ENCODE results near the gene GRIK3.

Gene GRIK3

GRCh38 chr1:36846357-36846756, 188.0 kb downstream of the GRIK3 start:
- DNase-seq, result no peak

DNA sequence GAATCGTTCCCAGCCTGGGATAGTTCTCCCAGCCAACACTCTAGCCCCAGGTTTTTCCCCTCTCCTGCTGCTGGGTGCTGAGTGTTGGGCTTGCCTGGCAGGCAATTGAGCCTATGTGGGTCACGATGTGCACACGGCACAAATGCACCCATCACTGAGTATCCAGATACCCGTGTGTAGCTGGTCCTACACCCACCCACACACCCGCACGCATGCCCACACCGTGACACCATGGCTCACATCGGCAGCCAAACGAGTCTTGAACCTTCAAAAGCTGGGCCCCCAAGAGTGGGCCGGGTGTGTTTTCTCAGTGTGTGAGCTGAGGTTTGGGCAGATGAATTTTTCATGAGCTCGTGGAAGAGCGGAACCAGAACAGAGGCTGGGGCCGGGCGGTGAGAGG, 188.5 kb downstream of the GRIK3 start:
- no peak for DNase-seq

- no peak for DNase-seq
Observed at GRCh38 chr1:36844917-36845316, 189.4 kb downstream of the GRIK3 start.

DNA sequence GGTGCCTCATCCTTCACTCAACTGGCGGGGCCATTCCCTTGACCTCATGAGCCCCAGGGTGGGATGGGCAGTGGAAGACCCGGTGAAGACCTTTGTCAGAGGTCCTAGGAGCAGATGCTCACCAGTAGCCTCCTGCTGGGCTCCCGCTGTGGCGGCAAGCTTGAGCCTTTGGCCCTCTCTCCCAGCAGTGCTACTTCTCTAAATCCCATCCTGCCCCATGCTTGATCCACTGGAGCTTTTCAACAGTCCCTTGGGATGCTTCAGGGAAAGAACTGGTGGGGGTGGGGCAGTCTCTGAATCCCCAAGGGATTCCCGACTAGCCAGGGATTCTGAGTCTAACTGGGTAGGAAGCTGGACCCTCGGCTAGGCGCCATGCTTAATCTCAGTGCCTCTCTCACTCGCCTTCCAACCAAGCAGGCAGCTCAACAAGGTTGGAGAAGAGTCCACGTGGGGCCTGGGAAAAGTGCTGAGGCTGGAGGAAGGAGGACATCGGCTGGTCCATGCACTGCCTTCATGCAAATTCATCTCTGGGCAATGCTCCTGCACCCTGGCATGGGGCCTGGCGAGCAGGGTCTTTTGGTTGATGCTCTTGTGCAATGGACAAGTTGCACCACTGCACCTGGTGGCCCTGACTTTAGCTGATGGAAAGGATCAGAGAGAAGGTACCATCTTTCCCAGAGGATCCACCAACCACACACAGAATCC, 190.3 kb downstream of the GRIK3 start:
- no peak for DNase-seq

- no peak for DNase-seq
Observed at GRCh38 chr1:36843027-36843426, 191.3 kb downstream of the GRIK3 start.

- DNase-seq, result no peak
Observed at GRCh38 chr1:36842448-36842847, 191.9 kb downstream of the GRIK3 start.

DNA sequence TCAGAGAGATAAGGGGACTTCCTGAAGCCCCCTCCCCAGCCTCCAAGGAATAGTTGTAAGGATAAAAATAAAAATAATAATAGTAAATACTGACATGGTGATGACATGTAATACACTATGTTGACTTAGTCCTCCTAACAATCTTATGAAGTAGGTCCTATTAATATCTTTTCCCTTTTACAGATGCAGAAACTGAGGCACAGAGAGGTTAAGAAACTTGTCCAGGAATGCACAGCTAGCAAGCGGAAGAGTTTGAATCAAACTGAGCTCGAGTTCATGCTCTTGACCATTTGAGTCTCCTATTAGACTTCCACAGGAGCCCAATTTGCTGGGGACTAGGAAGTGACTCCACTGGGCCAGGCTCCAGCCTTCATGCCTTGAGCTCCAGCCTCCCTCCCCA, 194.8 kb downstream of the GRIK3 start:
- DNase-seq, result no peak

GRCh38 chr1:36838888-36839287, 195.4 kb downstream of the GRIK3 start:
- DNase-seq, result no peak

- no peak for DNase-seq
Observed at GRCh38 chr1:36836916-36837315, 197.4 kb downstream of the GRIK3 start.

DNA sequence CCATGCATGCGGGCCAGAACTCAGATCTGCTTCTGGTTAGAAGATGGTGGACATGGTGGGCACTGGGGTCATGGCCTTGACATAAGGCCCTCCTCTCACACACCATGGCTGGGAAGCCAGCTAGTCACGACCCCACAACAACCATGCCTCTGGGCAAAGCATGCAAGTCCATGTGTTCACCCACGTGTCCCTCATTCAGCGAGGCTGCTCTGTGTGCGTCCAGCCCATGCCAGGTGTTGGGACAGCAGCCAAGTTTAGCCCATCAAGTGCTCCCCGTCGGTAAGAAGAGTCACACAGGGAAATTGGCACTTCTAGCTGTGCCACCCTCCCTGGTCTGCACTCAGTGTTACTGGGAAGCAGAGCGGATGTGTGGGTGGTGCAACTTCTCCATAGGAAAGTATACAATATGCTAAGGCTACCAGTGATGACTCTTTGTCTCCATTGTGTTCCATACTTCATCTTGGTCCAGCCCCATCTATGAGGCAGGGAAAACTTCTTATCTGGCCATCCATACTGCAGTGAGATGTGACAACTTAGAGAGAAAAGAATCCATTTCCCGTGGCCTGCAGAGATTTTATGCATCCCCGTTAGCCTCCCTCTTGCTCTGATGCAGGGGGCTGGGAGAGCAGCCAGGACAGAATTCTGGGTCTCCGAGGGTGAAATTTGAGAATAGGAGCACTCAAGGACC, 198.0 kb downstream of the GRIK3 start:
- DNase-seq, result no peak

DNA sequence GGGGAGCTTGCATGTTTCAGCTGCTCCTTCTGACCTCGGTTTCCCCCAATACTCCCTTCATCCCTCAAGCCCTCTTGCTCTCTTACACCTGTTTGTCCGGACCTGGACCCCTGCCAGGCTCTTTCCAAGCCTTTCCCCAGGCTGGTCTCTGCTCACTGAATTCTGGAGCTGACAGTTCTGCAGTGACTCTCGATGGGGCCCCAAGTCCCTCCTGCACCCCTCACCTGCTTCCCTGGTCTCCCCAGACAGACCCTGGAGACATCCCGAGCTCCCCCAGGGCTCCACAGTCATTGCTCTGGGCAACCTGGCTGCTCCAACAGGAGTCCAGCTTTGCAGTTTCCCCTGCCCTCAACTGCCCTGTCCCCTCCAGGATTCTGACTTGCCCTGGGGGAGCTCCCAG, 198.6 kb downstream of the GRIK3 start:
- no peak for DNase-seq

DNA sequence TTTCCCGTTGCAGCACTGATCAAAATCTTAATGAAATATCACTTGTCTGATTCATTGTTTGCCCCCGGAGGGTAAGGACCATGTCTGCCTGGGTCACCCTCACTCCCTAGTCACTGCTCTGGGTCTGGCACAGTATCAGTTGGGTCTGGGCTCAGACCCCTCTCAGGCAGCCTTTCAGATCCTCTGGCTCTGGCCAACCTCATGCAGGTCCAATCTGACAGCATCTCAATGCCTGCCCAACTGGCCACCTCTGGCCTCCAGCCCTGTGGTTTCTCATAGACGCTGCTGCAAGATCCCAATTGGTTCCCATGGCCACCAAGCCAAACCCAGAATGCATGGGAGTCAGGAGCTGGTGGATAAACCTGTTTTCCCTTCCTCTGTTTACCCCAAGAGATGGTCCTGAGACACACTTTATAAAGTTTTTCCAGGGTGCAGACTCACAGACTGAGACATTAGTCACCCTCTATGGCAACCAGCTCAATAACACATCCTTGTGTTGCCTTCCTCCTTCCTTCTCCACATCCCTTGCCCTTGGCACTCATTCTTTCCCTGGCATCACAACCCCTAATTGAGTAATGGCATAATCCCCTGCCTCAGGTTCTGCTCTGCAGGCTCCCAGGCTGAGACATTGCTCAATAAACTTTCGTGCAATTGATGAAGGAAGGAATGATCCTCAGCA, 199.2 kb downstream of the GRIK3 start:
- peak; percentile 33 for DNase-seq

- no peak for DNase-seq
Observed at GRCh38 chr1:36834586-36834985, 199.7 kb downstream of the GRIK3 start.

DNA sequence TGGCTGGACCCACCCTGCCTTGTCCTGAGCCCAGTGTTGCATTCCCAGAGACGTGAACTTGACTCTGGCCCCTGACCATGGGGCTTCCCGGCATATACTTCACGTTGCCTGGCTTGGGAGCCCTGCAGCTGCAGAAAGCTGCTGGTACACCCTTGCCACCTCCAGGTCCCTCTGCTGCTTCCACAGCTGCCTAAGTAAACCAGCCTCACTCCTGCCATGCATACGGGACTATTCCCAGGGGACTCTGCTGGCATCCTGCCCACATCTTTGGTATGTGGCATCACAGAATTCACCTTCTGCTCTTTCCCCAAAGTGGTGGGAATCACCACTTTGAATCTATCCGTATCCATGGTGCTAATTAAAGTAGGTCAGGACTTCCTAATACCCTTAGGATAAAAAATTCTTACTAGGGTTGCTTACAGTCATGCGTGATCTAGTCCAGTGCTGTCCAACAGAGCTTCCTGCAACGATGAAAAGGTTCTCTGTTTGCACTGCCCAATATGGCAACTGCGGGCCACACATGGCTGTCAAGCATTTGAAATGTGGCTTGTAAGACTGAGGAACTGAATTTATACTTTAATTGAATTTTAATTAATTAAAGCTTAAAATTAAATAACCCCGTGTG, 203.0 kb downstream of the GRIK3 start:
- peak; percentile 71 for DNase-seq

DNA sequence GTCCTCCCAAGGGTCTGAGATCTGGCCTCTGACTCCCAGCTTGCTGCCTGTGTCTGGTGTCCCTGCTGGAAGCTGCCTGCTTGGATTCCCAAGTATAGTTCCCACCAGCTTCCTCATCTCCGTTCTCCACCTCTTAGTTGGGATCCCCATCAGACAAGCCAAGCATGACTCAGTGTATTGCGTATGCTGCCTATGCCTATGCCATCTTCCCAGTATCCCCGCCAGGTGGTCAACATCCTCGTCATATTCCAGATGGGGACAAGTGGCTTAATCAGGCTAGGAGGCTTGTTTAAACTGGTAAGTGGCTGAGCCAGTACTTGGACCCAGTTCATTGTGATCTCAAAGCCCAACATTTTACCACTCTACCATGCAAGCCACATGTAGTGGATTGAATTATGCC, 204.4 kb downstream of the GRIK3 start:
- DNase-seq, result peak; percentile 99

- peak; percentile 98 for DNase-seq
Observed at GRCh38 chr1:36829066-36829465, 205.2 kb downstream of the GRIK3 start.

DNA sequence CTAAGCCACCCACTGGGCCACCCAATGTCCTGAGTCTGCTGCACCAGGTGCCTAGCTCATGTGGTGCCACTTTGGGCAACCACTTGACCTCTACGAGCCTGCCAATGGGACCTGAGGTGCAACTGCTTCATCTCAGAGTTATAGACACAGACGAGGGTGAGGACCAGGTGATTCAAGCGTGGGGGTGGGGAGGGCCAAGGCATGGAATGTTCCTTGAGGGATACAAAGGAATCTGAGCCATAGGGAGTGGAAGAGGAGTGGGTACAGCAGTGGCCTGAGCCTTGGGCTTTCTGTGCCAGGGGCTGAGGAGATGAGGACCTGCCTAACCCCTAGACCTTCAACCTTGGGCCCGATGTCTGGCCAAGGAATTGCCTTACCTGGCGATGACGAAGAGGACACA, 209.1 kb downstream of the GRIK3 start:
- no peak for DNase-seq

- no peak for DNase-seq
Observed at GRCh38 chr1:36824390-36824861, 209.9 kb downstream of the GRIK3 start.

DNA sequence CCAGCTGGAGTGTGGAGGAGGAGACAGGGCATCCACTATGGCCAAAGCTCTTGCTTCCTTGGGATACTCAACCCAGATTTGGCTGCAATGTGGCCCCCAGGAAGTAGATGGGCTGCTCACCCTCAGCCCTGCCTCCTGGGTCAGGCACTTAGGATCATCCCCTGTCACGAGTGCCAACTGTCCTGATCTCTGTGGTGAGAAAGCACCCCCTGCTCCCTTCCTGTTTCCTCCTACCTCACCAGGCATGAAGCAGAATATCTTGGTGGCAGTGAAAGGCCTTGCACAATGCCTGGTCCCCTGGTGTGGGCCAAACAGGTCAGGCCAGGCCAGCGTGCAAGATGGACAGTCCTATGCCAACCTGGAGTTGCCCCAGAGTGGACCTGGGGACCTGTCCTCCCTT, 211.7 kb downstream of the GRIK3 start:
- DNase-seq, result no peak

GRCh38 chr1:36821386-36821785, 212.9 kb downstream of the GRIK3 start:
- no peak for DNase-seq

GRCh38 chr1:36818771-36819170, 215.5 kb downstream of the GRIK3 start:
- no peak for DNase-seq

DNA sequence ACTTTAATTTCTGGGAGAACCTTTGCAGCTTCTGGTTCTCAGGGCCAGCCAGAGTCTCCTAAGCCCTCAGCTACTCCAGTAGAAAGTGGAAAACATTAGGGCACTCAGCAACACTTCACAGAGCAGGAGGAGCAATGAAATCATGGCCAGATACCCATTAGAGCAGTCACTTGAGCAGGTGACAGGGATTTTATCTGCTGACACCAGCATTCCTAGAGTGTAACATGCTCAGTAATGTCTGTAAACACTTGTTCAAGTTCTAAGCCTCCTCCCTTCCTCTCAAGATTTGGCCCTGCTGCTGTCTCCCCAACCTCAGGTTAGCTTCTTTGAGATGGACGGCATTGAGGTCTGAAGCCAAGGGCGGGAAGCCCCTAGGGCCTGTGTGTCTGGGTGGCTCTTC, 218.0 kb downstream of the GRIK3 start:
- DNase-seq, result no peak

GRCh38 chr1:36814774-36815173, 219.5 kb downstream of the GRIK3 start:
- DNase-seq, result no peak

GRCh38 chr1:36814083-36814482, 220.2 kb downstream of the GRIK3 start:
- DNase-seq, result no peak

All from NCI-H446 treated with DMSO at 0.1 percent for 48 hours (cell line).